ENCODE measurements around the gene ARRB1. TPM values are rescaled to one million over a fixed set of nuclear protein-coding genes. Genes with fewer than 3 reads are reported as not detected.

ARRB1 gene
- total and polyA plus RNA-seq, 9 of the 15 experiments (the other 6 are each of a cell fraction or from before 2014, with no cell fraction given): 6.6 to 45.4 (median 28.5) TPM

DNA sequence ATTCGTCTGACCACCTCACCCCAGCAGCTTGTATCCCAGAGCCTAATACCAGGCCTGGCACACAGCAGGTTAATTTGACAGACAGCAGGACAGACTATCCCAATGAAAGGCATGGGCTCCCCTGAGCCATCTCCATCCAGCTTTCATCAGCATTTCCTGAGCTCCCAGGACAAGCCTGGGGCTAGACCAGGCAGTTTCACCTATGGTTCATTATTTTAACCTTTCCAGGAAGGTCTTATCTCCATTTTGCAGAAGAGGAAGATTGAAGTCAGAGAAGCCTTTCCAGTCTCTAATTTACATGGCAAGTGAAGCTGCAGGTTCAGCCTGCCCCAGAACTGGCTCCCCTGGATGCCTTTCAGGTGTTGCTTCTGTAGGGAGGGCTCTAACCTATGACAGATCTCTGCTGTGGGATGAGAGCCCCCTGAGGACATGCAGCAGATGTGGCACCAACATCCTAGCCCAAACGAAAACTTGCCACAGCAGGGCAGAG is 17.0 kb downstream of the ARRB1 start (continued):
- TF ChIP-seq BRD4 (IDR thresholded peaks at IDR 0.05): no peak
- TF ChIP-seq ZNF695 (CRISPR knock-in tag; IDR thresholded peaks at IDR 0.05): no peak
- no peak for TF ChIP-seq TCF15 (CRISPR knock-in tag; IDR thresholded peaks at IDR 0.05)
- peak; percentile 34 for TF ChIP-seq MEIS2 (IDR thresholded peaks at IDR 0.05; ENCODE audit: partially characterized antibody)
- no peak for TF ChIP-seq THAP7 (CRISPR knock-in tag; IDR thresholded peaks at IDR 0.05)
- TF ChIP-seq SRSF7 (optimal IDR thresholded peaks at IDR 0.05; ENCODE audit: low read depth, low read length): no peak
- TF ChIP-seq MCM3 (IDR thresholded peaks at IDR 0.05): no peak
- TF ChIP-seq UBTF (IDR thresholded peaks at IDR 0.05; ENCODE audit: borderline replicate concordance in 1 of 2, low read depth in 2 of 2, low read length in 2 of 2): 0 out of 4 replicates have a peak, but pooled peaks of 1 of the 2 experiments have one; percentile 13
- no peak for TF ChIP-seq ZNF12 (CRISPR knock-in tag; IDR thresholded peaks at IDR 0.05)
- TF ChIP-seq ZKSCAN8 (CRISPR knock-in tag; IDR thresholded peaks at IDR 0.05): no peak
- TF ChIP-seq TCFL5 (CRISPR knock-in tag; conservative IDR thresholded peaks at IDR 0.05): no peak
- TF ChIP-seq HINFP (tag; conservative IDR thresholded peaks at IDR 0.05; ENCODE audit: low read depth): no peak
- no peak for TF ChIP-seq TFAP4 (CRISPR knock-in tag; IDR thresholded peaks at IDR 0.05; ENCODE audit: borderline replicate concordance)
